Cerebellar cortex (tissue), 1 donor: ENCODE measurements around the gene CTSZ.
"Not testable (repeated sequence)": the region's sequence is repeated elsewhere in the genome, so short reads cannot be mapped to it uniquely, and the experiment has no call there.

Experiments used
- DNase-seq: peaks from one replicate; pipeline ENCODE4 v3.0.0-alpha.2; 2015; ENCODE audit warnings: low spot score

The CTSZ gene

GRCh38 chr20:59013031-59013951 lies 6.2 kb upstream of the CTSZ start:
- DNase-seq: no peak

- DNase-seq: not testable (repeated sequence)
Observed at GRCh38 chr20:59011874-59012157, 4.8 kb upstream of the CTSZ start.

DNA sequence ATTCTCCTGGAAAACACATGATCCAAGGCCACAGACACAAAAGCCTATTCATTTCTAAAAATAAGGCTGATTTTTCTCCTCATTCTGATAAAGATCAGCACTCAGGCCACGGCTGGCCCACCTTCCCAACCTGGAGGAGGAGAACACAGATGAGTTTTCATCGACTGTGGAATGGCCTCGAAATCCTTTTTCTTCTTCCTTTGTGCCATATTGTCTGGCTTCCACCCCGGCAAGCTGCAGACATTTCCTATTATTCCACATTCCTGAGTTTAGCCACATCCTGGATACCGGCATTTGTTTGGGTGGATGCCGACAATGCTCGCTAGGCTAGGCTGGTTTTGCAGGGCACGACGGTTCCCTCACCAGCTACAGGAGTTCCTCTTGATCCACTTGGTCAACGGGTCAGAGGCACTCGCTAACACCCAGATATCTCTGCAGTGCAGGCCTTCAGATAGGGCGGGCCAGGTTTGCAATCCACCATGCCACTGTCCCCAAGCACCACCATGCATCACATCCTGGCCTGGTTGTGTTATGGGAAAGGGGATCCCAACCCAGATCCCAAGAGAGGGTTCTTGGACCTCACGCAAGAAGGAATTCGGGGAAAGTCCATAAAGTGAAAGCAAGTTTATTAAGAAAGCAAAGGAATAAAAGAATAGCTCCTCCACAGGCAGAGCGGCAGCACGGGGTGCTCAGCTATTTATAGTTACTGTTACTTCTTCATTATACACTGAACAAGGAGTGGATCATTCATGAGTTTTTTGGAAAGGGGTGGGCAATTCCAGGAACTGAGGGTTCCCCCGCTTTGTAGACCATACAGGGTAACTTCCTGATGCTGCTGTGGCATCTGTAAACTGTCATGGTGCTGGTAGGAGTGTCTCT lies 4.2 kb upstream of the CTSZ start:
- DNase-seq: no peak

GRCh38 chr20:59010321-59010994 lies 3.4 kb upstream of the CTSZ start:
- no peak for DNase-seq

DNA sequence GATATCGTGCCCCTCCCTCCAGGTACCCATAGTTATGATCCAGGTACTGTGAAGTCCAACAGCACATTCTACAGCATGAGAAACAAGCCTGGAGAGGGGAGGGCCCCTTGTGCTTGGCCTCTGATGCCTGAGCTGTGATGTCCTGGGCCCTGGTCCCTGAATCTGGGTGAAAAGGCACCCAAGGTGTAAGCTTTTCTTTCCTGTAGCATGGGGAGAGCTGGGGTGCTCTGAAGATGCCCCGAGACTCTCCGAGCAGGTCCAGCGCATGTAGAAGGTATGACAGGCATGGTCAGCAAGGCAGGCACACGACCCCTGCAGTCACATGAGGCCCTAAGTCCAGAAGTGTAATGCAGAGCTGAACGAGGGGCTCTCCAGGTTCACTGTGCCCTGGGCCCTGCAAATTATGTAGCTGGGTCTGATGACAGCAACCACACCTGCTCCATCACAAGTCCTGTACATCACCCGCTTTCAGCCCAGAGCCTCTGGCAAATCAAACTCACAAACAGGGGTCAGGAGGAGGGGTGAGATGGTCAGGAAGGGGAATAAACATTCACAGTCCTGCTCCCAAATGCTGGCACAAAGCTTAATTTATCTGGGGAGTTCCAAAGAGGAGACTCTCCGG lies 1.8 kb upstream of the CTSZ start:
- no peak for DNase-seq

DNA sequence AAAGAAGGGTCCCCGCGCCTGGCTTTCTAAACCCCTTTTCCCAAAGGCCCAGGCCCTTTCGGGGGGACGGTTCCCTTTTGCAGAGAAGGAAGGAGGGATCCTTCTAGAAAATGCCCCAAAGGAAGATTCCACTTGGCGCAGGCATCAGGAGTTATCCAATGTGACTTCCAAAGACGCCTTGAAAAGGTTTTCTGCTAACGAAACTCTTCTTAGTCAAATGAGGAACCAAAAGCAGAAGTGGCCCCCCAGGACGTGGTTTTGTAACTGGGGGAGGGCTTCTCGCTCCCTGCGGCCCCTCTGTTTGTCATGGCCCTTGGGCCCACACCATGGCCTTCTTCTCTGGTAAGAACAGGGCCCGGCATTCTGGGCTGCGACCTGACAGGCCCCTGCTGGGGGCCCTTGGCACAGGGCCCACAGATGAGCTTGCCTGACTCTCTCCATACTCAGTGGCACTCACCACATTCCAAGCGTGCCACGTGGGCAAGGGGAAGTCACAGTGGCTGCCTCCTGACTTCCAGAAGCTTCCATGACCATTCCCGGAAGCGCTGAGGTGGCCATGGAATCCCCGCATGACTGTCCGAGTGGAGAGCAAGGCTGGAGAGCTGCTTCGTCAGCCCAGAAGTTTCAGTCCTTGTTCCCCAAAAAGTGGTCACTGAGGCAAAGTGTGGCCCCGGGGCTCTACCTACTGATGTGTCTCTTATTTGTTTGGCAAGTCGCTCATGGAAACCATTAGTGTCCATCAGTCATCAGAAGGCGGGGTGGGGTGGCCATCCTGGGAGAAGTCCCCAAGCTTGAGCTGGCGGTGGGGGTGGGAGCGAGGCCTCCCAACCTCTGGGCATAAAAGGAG lies 834 bp upstream of the CTSZ start:
- DNase-seq: no peak

DNA sequence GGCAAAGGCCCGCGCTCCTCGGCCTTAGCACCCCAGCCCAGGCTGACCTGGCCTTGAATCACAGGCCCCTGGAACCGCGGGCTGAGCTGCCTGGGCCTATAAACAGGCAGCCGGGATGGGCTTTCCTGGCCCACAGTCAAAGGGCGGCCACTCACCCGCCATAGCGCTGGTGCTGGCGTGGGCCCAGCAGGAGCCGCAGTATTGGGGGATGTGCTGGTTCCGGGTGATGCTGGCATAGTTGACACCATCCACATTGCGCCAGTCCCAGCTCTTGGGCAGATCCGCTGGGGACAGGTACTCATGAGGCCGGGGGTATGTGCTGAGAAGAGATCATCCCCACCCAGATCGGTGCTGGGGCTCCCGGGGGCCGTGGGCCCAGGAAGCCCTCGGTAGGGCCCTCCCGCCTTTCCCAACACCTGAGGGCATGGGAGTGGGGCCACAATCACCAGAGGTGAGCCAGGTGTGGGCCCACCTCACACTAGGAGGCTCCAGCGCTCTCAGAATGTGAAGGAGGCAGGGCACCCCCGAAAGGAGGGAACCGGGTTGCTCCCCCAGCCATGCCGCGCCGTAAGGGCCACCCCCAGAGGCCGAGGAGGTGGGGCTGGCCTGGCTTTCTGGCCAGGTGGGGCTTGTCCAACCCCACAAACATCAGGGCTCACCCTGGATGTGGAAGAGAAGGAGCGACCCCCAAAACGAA lies 739 bp downstream of the CTSZ start:
- DNase-seq: no peak

DNA sequence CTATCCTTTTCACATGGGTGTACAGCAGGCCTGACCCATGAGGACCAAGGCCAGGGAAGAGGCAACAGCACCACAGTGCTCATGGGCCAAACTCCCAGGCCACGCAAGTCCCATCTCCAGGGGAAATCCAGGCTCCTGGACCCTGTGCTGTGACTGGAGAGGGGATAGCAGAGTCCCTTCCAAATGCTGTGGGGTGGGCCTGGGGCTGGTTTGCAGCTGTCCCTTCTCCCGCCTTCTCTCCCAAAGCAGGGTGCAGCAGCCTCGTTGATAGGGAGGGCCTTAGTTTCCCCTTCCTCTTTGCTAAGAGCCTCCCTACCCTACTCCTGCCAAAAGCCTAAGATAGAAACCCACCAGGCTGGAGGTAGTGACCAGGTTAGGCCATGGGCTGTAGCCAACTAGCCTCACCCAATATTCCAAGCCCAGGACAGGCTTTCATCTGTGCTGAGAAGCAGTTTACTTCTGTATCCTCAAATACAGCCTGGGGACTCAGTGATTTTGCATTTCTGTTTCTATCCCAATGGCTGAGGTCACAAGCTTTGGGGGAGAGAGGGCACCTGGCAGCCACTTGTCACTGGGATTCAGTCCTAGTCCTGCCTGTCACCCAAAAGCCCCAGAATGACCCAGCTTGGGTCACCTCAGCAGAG lies 1.4 kb downstream of the CTSZ start:
- DNase-seq: no peak

DNA sequence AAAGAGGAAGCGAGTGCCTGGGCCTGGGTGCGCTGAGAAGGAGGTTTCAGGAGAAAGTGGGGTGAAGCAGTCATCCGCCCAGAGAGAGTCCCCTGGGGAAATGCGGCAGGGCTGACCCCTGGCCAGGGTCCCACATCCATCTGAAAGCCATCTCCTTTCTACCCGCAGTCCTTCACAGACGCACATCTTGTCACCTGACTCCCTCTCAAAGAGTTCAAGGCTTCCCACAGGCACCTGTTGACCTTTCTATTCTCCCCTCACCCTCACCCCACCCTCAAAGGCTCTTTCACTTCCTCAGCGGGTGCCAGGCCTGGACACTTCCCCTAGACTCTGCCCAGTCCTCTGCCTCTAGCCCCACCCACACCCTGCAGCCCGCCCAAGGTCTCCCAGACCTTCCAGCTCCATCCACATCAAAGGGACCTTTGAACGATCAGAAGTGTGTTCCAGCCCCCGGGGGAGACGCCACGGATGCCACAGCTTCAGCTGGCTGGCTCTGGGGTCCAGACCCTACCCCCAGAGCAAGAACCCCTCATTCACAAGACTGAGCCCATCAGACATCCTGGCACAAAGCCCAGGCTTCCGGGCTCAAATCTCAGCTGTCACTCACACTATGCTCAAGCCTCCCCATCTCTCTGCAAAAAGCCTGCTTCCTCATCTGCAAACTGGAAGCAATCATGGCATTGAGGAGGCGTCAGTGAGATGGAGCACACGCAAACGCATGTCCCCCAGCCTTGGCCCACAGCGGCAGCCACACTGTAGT lies 2.1 kb downstream of the CTSZ start:
- no peak for DNase-seq

DNA sequence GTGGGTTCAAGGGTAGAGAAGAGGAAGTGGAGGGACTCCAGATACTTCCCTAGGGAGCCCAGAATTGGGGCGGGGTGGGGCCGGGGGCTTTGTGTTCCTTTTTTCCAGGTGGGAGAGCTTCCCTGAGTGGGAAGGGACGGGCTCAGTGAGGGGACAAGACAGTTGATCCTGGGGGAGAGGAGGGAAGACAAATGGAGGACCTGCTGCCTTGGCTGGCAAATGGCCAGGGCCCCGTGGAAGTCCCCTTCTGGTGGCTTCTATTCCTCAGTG lies 2.6 kb downstream of the CTSZ start:
- DNase-seq: no peak

DNA sequence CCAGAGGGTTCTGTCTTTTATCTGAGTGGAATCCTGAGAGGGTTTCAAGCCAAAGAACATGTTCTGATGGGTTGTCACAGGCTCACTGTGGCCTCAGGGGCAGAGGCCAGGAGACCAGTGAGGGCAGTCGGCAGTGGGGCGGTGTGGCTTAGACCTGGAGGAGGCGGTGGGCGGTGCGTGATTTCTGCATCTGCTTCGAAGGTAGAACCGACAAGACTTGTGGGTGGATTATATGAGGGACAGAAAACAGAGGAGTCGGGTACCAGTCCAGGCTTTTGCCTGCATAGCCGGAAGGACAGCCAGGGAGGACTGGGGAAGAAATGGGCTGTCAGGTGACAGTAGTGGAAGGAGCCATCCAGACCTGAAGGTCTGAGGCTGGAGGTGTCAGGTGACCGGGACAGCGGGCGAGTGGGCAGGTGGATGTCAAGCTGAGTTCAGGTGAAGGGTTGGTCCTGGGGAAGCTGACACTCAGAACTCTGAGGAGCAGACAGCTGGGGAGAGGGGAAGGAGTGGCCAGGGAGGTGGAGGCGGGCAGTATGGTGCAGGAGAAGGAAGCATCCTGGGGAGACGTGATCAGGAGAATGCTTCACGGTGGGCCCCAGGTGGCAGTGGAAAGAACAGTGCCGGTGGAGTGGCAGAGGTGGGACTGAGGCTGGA lies 3.1 kb downstream of the CTSZ start:
- no peak for DNase-seq

DNA sequence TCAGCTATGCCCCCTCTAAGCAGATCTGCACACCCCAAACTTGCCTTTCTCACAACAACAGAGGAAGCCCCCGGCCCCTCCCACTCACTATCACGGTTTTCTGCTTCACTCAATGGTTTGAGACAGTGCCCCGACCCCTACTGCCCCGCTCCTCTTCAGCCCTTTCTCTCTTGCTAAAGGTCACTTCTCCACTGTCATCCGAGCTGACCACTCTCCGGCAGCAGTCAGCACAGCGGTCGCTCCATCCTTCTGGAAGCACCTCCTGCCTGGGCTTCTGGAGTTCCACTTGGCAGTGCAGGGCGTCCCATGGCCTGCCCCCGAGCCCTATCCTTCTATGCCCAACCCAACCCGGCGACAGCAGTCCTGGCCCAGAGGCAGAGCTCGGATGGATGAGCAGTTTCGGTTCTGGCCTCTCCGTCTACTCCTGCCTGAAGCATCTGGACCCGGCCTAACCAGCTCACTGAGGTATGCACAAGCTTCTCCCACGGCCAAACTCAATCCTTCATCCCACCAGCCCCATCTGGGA lies 4.1 kb downstream of the CTSZ start:
- no peak for DNase-seq

GRCh38 chr20:59002388-59002787 lies 4.7 kb downstream of the CTSZ start:
- no peak for DNase-seq

GRCh38 chr20:59001449-59002171 lies 5.4 kb downstream of the CTSZ start:
- no peak for DNase-seq

DNA sequence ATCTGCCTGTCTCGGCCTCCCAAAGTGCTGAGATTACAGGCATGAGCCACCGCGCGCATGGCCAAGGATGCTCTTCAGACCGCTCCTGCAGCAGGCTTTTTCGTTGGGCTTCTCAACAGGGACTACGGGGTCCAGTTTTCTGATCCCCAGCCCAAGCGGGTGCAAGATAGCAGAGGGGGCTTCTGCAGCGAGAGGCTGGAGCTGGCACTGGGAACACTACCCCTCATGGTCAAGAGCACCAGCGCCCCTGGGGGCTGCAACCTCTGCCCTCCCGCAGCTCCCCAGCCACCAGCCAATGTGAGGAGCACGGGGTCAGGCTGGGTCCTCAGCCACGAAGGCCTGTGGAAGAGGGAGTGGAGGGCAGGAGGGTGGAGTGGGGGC lies 6.0 kb downstream of the CTSZ start:
- DNase-seq: no peak

DNA sequence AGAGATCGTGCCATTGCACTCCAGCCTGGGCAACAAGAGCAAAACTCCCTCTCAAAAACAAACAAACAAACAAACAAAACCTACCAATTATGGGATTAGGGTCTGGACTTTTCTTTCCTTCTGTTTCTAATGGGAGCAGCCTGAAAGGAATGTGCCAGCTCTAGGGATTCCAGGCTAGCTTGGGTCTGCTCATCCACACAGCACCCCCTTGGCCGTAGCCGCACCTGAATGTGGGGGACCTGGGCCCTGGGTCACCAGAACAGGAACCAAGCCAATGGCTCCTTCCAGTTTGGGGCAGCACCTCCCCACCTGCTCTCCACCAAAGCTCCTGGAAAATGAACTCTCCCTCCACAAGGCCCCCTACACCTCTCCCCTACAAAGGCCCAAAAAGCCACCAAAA lies 6.7 kb downstream of the CTSZ start:
- no peak for DNase-seq

GRCh38 chr20:58998656-58999055 lies 8.4 kb downstream of the CTSZ start:
- DNase-seq: no peak

DNA sequence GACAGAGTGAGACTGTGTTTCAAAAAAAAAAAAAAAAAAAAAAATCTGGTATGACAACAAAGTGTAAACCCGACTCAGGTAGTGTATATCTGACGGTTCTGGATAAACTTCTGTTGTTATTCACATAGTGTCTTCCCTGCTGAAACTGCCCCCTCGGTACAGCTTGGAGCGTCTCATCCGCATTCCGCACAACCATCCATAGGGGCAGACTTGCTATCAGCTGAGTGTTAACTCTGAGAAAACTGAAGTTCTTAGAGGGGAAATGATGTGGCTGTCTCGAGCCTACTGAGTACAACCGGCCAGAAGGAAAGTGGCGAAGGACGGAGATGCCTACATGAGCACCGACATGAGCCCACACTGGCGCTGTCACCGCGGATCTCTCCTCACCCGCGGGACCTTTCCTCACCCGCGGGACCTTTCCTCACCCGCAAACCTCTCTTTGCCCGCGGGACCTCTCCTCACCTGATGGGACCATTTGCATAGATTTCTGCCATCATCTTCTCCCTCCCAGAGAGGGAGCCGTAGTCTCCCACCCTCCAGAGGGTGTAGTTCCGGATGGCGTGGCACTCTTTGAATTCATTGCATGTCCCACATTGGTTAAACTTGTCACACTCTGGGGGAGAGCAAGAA lies 9.8 kb downstream of the CTSZ start:
- DNase-seq: no peak
